IMR-90 (cell line): ENCODE data around the gene OR2M5. TPM values are rescaled to one million over a fixed set of nuclear protein-coding genes. Genes with fewer than 3 reads are reported as not detected.

ENCODE experiments used
- ATAC-seq: fragments of 200-7000 bp; cut with Tn5 transposase; 2 replicates; pipeline ENCODE4 v1.9.1; 2020; ENCODE audit warnings: low read depth, mild to moderate bottlenecking, moderate library complexity
- BruUV-seq: library from RNA; stranded (reverse); fragments of 400-500 nt; replicated peaks from 2 replicates; lab custom pipeline; 2021; lab: Mats Ljungman, UMichigan
- CTCF ChIA-PET: fragments of 300-600 bp; formaldehyde crosslinking; extraction: SDS; loops from one replicate; lab custom pipeline; 2021; ENCODE audit warnings: antibody characterized with exemption; lab: Yijun Ruan, JAX
- POLR2A ChIA-PET: fragments of 300-600 bp; sonication (Branson Sonifier 250); formaldehyde crosslinking; loops from one replicate; lab custom pipeline; 2022; ENCODE audit warnings: antibody characterized with exemption; ENCODE audit not compliant: unreplicated experiment; lab: Charles Lee
- DNase-seq: peaks from one replicate; pipeline ENCODE4 v3.0.0; 2013
- H2AFZ ChIP-seq: replicated peaks from 2 replicates; pipeline ENCODE3; 2013; ENCODE audit warnings: low read length, mild to moderate bottlenecking; ENCODE audit not compliant: poor library complexity
- H2AK5ac ChIP-seq: 2 replicates; pipeline ENCODE4 v1.6.1; 2013; ENCODE audit warnings: low read depth, low read length, inconsistent platforms
- H2AK9ac ChIP-seq: replicated peaks from 2 replicates; pipeline ENCODE3; 2013; ENCODE audit warnings: mild to moderate bottlenecking, low read depth, low read length, moderate library complexity; ENCODE audit not compliant: poor library complexity
- H2BK120ac ChIP-seq: 2 replicates; pipeline ENCODE4 v1.6.1; 2013; ENCODE audit warnings: low read depth, low read length, inconsistent platforms
- H2BK15ac ChIP-seq: 3 replicates; pipeline ENCODE4 v1.6.1; 2013; ENCODE audit warnings: low read depth, low read length, inconsistent platforms
- H2BK20ac ChIP-seq: 2 replicates; pipeline ENCODE4 v1.6.1; 2013; ENCODE audit warnings: low read depth, mild to moderate bottlenecking, inconsistent platforms, low read length, moderate library complexity
- H2BK5ac ChIP-seq: 2 replicates; pipeline ENCODE4 v1.6.1; 2013; ENCODE audit warnings: mild to moderate bottlenecking, low read depth, low read length, inconsistent platforms; ENCODE audit not compliant: poor library complexity, severe bottlenecking
- H3K14ac ChIP-seq: replicated peaks from 2 replicates; pipeline ENCODE4 v1.6.1; 2013; ENCODE audit warnings: low read depth, low read length, inconsistent platforms
- H3K18ac ChIP-seq: 2 replicates; pipeline ENCODE4 v1.6.1; 2013; ENCODE audit warnings: low read depth, low read length, control low read depth
- H3K23ac ChIP-seq: 2 replicates; pipeline ENCODE4 v1.6.1; 2013; ENCODE audit warnings: low read depth, low read length, inconsistent platforms
- H3K27ac ChIP-seq: 2 replicates; pipeline ENCODE4 v1.5.1; 2013; ENCODE audit warnings: mild to moderate bottlenecking, control low read depth, low read length; ENCODE audit not compliant: insufficient read depth
- H3K27me3 ChIP-seq: 2 replicates; pipeline ENCODE4 v1.6.1; 2013; ENCODE audit warnings: low read length; ENCODE audit not compliant: control insufficient read depth, insufficient read depth
- H3K36me3 ChIP-seq: 2 replicates; pipeline ENCODE4 v1.6.1; 2013; ENCODE audit warnings: low read length, mixed read lengths; ENCODE audit not compliant: control insufficient read depth, insufficient read depth
- H3K4ac ChIP-seq: 2 replicates; pipeline ENCODE4 v1.6.1; 2013; ENCODE audit warnings: low read depth, low read length, inconsistent platforms
- H3K4me1 ChIP-seq: 2 replicates; pipeline ENCODE4 v1.6.1; 2013; ENCODE audit warnings: low read length, mixed read lengths; ENCODE audit not compliant: control insufficient read depth, insufficient read depth
- H3K4me2 ChIP-seq: 2 replicates; pipeline ENCODE4 v1.6.1; 2013; ENCODE audit warnings: low read depth, mild to moderate bottlenecking, control low read depth, low read length, moderate library complexity
- H3K4me3 ChIP-seq: 2 replicates; pipeline ENCODE4 v1.5.1; 2013; ENCODE audit warnings: low read depth, mild to moderate bottlenecking, control low read depth, low read length, moderate library complexity; ENCODE audit not compliant: insufficient read depth
- H3K56ac ChIP-seq: 2 replicates; pipeline ENCODE4 v1.6.1; 2013; ENCODE audit warnings: low read length, inconsistent platforms; ENCODE audit not compliant: insufficient read depth; ENCODE audit errors: extremely low read depth
- H3K79me1 ChIP-seq, 2 experiments: 2 replicates each; pipeline ENCODE4 v1.6.1; 2013; ENCODE audit warnings: low read length in 2 of 2, inconsistent platforms in 1 of 2, low read depth in 1 of 2
- H3K9ac ChIP-seq: 2 replicates; pipeline ENCODE4 v1.6.1; 2013; ENCODE audit warnings: low read depth, low read length, control low read depth
- H3K9me1 ChIP-seq: 2 replicates; pipeline ENCODE4 v1.6.1; 2013; ENCODE audit warnings: low read length, inconsistent platforms; ENCODE audit not compliant: insufficient read depth
- H3K9me3 ChIP-seq: 2 replicates; pipeline ENCODE4 v1.6.1; 2013; ENCODE audit warnings: low read length; ENCODE audit not compliant: control insufficient read depth, insufficient read depth
- H4K20me1 ChIP-seq: 2 replicates; pipeline ENCODE4 v1.6.1; 2013; ENCODE audit warnings: low read length, inconsistent platforms; ENCODE audit not compliant: insufficient read depth
- H4K5ac ChIP-seq: 2 replicates; pipeline ENCODE4 v1.6.1; 2013; ENCODE audit warnings: mild to moderate bottlenecking, low read depth, low read length, control low read depth
- H4K8ac ChIP-seq, 2 experiments: 2 replicates each; pipeline ENCODE4 v1.6.1; 2013; ENCODE audit warnings: low read depth in 2 of 2, low read length in 2 of 2, control low read depth in 1 of 2, inconsistent platforms in 1 of 2
- H4K91ac ChIP-seq: 2 replicates; pipeline ENCODE4 v1.6.1; 2013; ENCODE audit warnings: low read depth, low read length, inconsistent platforms; ENCODE audit not compliant: insufficient read depth
- BHLHE40 ChIP-seq: fragments of 150-350 bp; IDR thresholded peaks from 2 replicates; pipeline ENCODE4 v1.6.1; 2016; ENCODE audit warnings: mild to moderate bottlenecking, low read depth, low read length
- CEBPB ChIP-seq: IDR thresholded peaks from 2 replicates; pipeline ENCODE4 v1.6.1; 2012; ENCODE audit warnings: low read depth, low read length, improper control_type of control experiment
- CHD1 ChIP-seq: IDR thresholded peaks from 2 replicates; pipeline ENCODE4 v1.6.1; 2012; ENCODE audit warnings: low read depth, low read length, improper control_type of control experiment
- CTCF ChIP-seq: conservative IDR thresholded peaks from 2 replicates; pipeline ENCODE4 v1.5.1; 2012; ENCODE audit warnings: mild to moderate bottlenecking, low read depth, low read length, improper control_type of control experiment
- ELK1 ChIP-seq: fragments of 150-350 bp; IDR thresholded peaks from 2 replicates; pipeline ENCODE4 v1.6.1; 2016; ENCODE audit warnings: low read depth, mild to moderate bottlenecking, low read length, moderate library complexity, borderline replicate concordance
- FOS ChIP-seq: fragments of 150-350 bp; IDR thresholded peaks from 2 replicates; pipeline ENCODE4 v1.6.1; 2016; ENCODE audit warnings: low read depth, low read length
- MAFK ChIP-seq: IDR thresholded peaks from 2 replicates; pipeline ENCODE4 v1.6.1; 2012; ENCODE audit warnings: low read depth, low read length, improper control_type of control experiment
- MAZ ChIP-seq: IDR thresholded peaks from 2 replicates; pipeline ENCODE4 v1.6.1; 2012; ENCODE audit warnings: low read depth, mild to moderate bottlenecking, low read length, improper control_type of control experiment, moderate library complexity, borderline replicate concordance
- MXI1 ChIP-seq: IDR thresholded peaks from 2 replicates; pipeline ENCODE4 v1.6.1; 2012; ENCODE audit warnings: low read depth, mild to moderate bottlenecking, low read length, moderate library complexity, borderline replicate concordance
- NFE2L2 ChIP-seq: fragments of 150-350 bp; IDR thresholded peaks from 2 replicates; pipeline ENCODE4 v1.6.1; 2016; ENCODE audit warnings: low read depth, mild to moderate bottlenecking, low read length
- POLR2A ChIP-seq: IDR thresholded peaks from 2 replicates; pipeline ENCODE4 v1.6.1; 2012; ENCODE audit warnings: mild to moderate bottlenecking, low read depth, low read length
- RAD21 ChIP-seq: IDR thresholded peaks from 2 replicates; pipeline ENCODE4 v1.6.1; 2012; ENCODE audit warnings: low read length, improper control_type of control experiment
- RCOR1 ChIP-seq: IDR thresholded peaks from 2 replicates; pipeline ENCODE4 v1.6.1; 2012; ENCODE audit warnings: mild to moderate bottlenecking, low read length, improper control_type of control experiment; ENCODE audit not compliant: insufficient replicate concordance
- RFX5 ChIP-seq: IDR thresholded peaks from 2 replicates; pipeline ENCODE4 v1.8.0; 2012; ENCODE audit warnings: low read depth, mild to moderate bottlenecking, low read length, moderate library complexity
- SMC3 ChIP-seq: fragments of 150-350 bp; IDR thresholded peaks from 2 replicates; pipeline ENCODE4 v1.6.1; 2016; ENCODE audit warnings: low read depth, mild to moderate bottlenecking, antibody characterized with exemption, low read length, moderate library complexity
- USF2 ChIP-seq: fragments of 150-350 bp; IDR thresholded peaks from 2 replicates; pipeline ENCODE4 v1.6.1; 2017; ENCODE audit warnings: mild to moderate bottlenecking, antibody characterized with exemption, low read length, low read depth
- WGBS, 2 experiments: methylation state at CpG; one replicate each; pipeline versions ENCODE4 v1.1.5 to v1.1.7; 2013; ENCODE audit warnings: missing lambda C conversion rate in 2 of 2; ENCODE audit not compliant: insufficient read length in 1 of 2; ENCODE audit errors: extremely low coverage in 2 of 2; 5-methylcytosine and 5-hydroxymethylcytosine counted together
- dilution Hi-C: fragments of 300-500 bp; cut with HindIII; formaldehyde crosslinking; loops from one replicate; pipeline ENCODE4 v1.14.3; 2018; ENCODE audit warnings: low sequenced_read_pairs; ENCODE audit not compliant: unreplicated experiment
- in situ Hi-C: fragments of 300-500 bp; cut with MboI; formaldehyde crosslinking; loops from 3 replicates; pipeline ENCODE4 v1.14.3; 2019; ENCODE audit warnings: low sequenced_read_pairs, inconsistent platforms, mixed read lengths
- intact Hi-C: fragments of 100-400 bp; cut with micrococcal nuclease; formaldehyde crosslinking; loops from 2 replicates; pipeline ENCODE4 v1.10.0; 2022
- polyA plus RNA-seq, 3 experiments: library from polyadenylated mRNA; depleted of rRNA; stranded (reverse); fragments of >200 nt; gene quantifications; 2 replicates each; pipeline ENCODE4 v1.2.3, GENCODE V29; 2012; ENCODE audit warnings: low replicate concordance in 1 of 3
- total RNA-seq: library from RNA; depleted of rRNA; stranded (reverse); fragments of >200 nt; gene quantifications from 2 replicates; pipeline ENCODE4 v1.2.3, GENCODE V29; 2012

The OR2M5 gene
- total and polyA plus RNA-seq, 2 of the 4 experiments (the other 2 are of a cell fraction) = not detected

GRCh38 chr1:248155927-248156326 lies 11.0 kb downstream of the OR2M5 start:
- no peak overlapping the region for H2BK15ac ChIP-seq
- no peak overlapping the region for H2AK5ac ChIP-seq
- H2BK5ac ChIP-seq = no peak overlapping the region
- no peak overlapping the region for H4K5ac ChIP-seq
- no peak overlapping the region for H2AK9ac ChIP-seq
- ChIA-PET CTCF (no interaction called here), POLR2A (no interaction called here)
- no peak overlapping the region for H3K18ac ChIP-seq
- no peak overlapping the region for H4K91ac ChIP-seq
- H3K4me3 ChIP-seq = no peak overlapping the region
- no peak overlapping the region for H2BK120ac ChIP-seq
- H3K79me1 ChIP-seq = no peaks in the 10 kb centered on the region
- H3K27ac ChIP-seq = no peak overlapping the region
- in situ Hi-C loops = no loop called here
- no peak overlapping the region for H3K56ac ChIP-seq
- no CpG with 5 or more reads among the region's 1 CpG for WGBS, 2 experiments
- dilution Hi-C loops = no loop called here
- H3K9me1 ChIP-seq = no peaks in the 10 kb centered on the region
- no peak overlapping the region for H3K9ac ChIP-seq
- H3K4me2 ChIP-seq = no peak overlapping the region
- no peaks in the 10 kb centered on the region for H3K27me3 ChIP-seq
- no peaks in the 10 kb centered on the region for H3K4me1 ChIP-seq
- intact Hi-C loops = no loop called here
- no peak overlapping the region for H3K14ac ChIP-seq
- no peaks in the 10 kb centered on the region for H4K20me1 ChIP-seq
- H3K23ac ChIP-seq = no peak overlapping the region
- peaks cover 15% of the 10 kb centered on the region for H3K9me3 ChIP-seq
- no peak for TF ChIP-seq NFE2L2
- no peak for TF ChIP-seq CEBPB
- no peak for TF ChIP-seq USF2
- no peak for TF ChIP-seq RCOR1
- TF ChIP-seq SMC3 = no peak
- no peak for TF ChIP-seq CHD1
- TF ChIP-seq CTCF = no peak
- no peak for TF ChIP-seq BHLHE40
- TF ChIP-seq MAZ = no peak
- no peak for TF ChIP-seq ELK1
- TF ChIP-seq POLR2A = no peak
- TF ChIP-seq RAD21 = no peak
- TF ChIP-seq MAFK = no peak
- TF ChIP-seq MXI1 = no peak
- no peak for TF ChIP-seq RFX5
- no peak for TF ChIP-seq FOS
- no peak overlapping the region for H2BK20ac ChIP-seq
- no TSS peak for BruUV-seq
- H3K4ac ChIP-seq = no peak overlapping the region
- H3K36me3 ChIP-seq = no peaks in the 10 kb centered on the region
- H4K8ac ChIP-seq = no peak overlapping the region
- H2AFZ ChIP-seq = no peak overlapping the region
- ATAC-seq = no peak
- DNase-seq = no peak
